ENCODE measurements around the gene MUC15.

- no peak for TF ChIP-seq CTCF (IDR thresholded peaks at IDR 0.05)
- TF ChIP-seq EP300 (IDR thresholded peaks at IDR 0.05), result no peak
- TF ChIP-seq POLR2A (IDR thresholded peaks at IDR 0.05), result no peak
Measured at GRCh38 chr11:26593691-26594090, 21.6 kb upstream of the MUC15 start.
